ENCODE results near the gene CPSF4. TPM values are rescaled to one million over a fixed set of nuclear protein-coding genes. Genes with fewer than 3 reads are reported as not detected.

Gene CPSF4
- total RNA-seq, 1 donor from 2014 or later: 40.5 TPM

DNA sequence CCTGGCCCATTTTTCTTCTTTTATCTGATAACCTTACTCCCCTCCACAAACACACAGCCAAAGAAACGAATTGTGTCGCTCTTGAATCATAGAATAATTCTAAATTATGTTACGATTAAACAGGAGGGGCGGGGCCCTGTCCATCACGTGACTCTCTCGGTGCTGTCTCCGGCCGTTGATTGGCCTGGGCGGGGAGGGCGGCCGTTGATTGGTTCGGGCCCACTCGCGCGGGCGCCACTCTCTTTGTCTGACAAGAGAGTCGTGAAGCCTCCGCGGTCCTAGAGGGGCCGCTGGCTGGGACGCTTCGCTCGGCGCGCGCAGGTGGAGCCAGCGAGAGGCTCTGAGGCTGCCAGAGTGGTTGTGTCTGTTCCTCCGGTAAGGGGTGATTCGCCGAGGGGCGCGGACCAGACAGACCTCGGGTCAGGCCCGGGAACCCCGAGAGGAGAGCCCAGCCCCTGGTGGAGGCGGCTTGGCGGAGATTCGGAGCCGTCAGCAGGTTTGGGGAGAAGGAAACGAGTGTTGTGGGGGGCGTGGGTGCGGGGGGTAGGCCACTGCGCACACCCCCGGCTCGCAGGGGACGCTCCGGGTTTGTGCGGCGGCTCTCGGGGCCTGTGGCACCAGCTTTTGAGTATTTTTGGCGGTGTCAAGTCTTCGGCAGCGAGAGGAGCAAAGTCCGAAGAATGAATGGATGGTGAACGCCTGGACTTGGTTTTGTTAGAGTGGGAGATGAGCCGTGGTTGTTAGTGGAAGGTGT, 34.0 kb downstream of the CPSF4 start, which contains the start of gene ZNF789:
TSS of gene ZNF789 (plus strand) at position 330 of the 754 bp plus-strand sequence. CDS start 3,567 bp downstream, outside the sequence.
- DNase-seq (ENCODE audit: low spot score): peak; percentile 98
- Mint-ChIP-seq H3K9me3 (ENCODE audit: unreplicated experiment) (no peaks in the 10 kb centered on the region), H3K4me3 (ENCODE audit: unreplicated experiment) (peak within 1 kb of the TSS; percentile 100), H3K4me1 (ENCODE audit: unreplicated experiment) (peaks cover 6% of the 10 kb centered on the region), H3K27ac (ENCODE audit: unreplicated experiment) (peak within 1 kb of the TSS; percentile 96), H3K27me3 (ENCODE audit: unreplicated experiment) (peaks cover 13% of the 10 kb centered on the region), H3K36me3 (ENCODE audit: low read depth, unreplicated experiment) (peaks cover 15% of the 10 kb centered on the region)
- TF ChIP-seq, protein P1, sequence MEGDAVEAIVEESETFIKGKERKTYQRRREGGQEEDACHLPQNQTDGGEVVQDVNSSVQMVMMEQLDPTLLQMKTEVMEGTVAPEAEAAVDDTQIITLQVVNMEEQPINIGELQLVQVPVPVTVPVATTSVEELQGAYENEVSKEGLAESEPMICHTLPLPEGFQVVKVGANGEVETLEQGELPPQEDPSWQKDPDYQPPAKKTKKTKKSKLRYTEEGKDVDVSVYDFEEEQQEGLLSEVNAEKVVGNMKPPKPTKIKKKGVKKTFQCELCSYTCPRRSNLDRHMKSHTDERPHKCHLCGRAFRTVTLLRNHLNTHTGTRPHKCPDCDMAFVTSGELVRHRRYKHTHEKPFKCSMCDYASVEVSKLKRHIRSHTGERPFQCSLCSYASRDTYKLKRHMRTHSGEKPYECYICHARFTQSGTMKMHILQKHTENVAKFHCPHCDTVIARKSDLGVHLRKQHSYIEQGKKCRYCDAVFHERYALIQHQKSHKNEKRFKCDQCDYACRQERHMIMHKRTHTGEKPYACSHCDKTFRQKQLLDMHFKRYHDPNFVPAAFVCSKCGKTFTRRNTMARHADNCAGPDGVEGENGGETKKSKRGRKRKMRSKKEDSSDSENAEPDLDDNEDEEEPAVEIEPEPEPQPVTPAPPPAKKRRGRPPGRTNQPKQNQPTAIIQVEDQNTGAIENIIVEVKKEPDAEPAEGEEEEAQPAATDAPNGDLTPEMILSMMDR (IDR thresholded peaks at IDR 0.05; ENCODE audit: unreplicated experiment): no peak

DNA sequence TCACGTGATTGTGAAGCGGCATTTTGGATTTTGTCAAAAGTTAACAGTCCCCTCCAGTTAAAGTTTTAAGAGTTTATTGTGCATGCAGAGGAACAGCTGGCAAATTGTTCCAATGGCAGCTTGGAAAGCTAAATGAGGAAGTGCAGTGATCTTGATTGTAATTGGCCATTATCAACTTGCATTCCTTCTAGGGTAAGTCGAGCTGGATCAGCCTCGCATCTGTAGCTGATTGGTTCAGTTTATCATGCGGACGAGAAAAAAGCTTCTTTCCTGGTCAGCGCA, 34.5 kb downstream of the CPSF4 start:
- H3K27me3 Mint-ChIP-seq (ENCODE audit: unreplicated experiment): peaks cover 13% of the 10 kb centered on the region
- no peak for DNase-seq (ENCODE audit: low spot score)
- H3K9me3 Mint-ChIP-seq (ENCODE audit: unreplicated experiment): no peaks in the 10 kb centered on the region
- H3K36me3 Mint-ChIP-seq (ENCODE audit: low read depth, unreplicated experiment): peaks cover 18% of the 10 kb centered on the region
- peaks cover 6% of the 10 kb centered on the region for H3K4me1 Mint-ChIP-seq (ENCODE audit: unreplicated experiment)
- H3K4me3 Mint-ChIP-seq (ENCODE audit: unreplicated experiment): peak overlapping the region; percentile 100
- peak overlapping the region; percentile 85 for H3K27ac Mint-ChIP-seq (ENCODE audit: unreplicated experiment)
- TF ChIP-seq, protein P1 (IDR thresholded peaks at IDR 0.05; ENCODE audit: unreplicated experiment): no peak

DNA sequence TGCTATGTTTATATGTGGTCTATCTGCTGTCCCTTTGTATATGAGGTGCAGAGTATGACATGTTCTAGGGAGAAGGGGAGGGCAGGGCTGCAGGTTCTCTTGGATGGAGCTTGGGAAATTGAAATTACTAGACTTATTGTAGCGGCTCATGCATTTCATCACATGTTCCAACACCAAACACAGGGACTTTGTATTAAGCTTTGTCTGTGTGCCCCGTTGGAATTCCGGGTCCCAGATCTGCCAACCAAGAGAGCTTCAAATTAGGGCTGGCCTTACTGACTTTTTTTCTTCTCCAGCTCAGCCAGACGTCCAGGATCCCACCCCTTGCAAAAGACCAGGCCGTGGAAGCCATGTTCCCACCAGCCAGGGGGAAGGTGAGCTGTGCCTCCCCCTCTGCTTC, 37.4 kb downstream of the CPSF4 start:
- no peak for DNase-seq (ENCODE audit: low spot score)
- peaks cover 6% of the 10 kb centered on the region for H3K4me1 Mint-ChIP-seq (ENCODE audit: unreplicated experiment)
- H3K9me3 Mint-ChIP-seq (ENCODE audit: unreplicated experiment): no peaks in the 10 kb centered on the region
- peaks cover 10% of the 10 kb centered on the region for H3K27me3 Mint-ChIP-seq (ENCODE audit: unreplicated experiment)
- peak overlapping the region; percentile 34 for H3K4me3 Mint-ChIP-seq (ENCODE audit: unreplicated experiment)
- H3K27ac Mint-ChIP-seq (ENCODE audit: unreplicated experiment): no peak overlapping the region
- TF ChIP-seq, protein P1 (IDR thresholded peaks at IDR 0.05; ENCODE audit: unreplicated experiment): no peak
- peaks cover 18% of the 10 kb centered on the region for H3K36me3 Mint-ChIP-seq (ENCODE audit: low read depth, unreplicated experiment)

DNA sequence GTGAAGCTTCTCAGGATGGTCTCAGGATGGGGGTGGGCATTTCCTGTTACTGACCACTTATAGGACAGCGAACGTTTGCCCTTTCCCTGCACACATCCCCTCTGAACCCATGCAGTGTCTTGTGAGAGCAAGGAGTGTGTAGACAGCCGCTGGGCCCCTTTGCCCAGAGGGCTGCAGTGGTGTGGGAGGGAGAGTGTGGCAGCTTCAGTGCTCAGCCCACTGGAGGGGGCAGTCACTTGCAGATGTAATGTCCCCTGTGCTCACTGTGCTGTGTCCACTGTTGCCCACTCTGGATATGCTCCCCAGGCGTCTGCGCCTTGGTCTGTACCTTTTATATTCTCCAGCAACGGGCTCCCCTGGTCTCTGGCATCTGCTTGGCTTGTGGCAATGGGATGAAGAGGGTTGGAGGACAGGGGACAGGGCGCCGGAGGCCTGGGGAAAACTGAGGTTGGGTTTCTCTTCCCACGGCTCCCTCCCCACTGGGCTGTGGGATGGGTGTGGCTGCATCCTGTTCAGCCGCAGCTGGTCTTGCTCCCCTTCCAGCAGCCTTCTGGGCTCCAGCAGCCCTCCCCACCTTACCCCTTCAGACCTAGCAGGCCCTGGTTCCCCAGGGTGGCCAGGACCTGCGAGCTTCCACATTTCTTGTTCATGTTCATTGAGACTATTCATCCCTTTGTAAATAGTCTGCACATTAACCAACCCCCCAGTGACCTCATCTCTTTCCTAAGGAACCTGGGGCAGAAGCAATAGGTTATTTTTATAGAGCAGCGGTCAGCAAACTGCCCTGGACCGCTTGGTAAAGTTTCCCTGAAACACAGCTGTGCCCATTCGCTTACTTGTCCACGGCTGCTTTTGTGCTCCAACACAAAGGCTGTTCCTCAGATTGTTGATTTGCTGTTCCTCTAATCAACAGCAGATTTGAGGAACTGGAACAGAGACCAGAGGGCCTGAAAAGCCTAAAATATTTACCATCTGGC, 40.0 kb downstream of the CPSF4 start:
- Mint-ChIP-seq H3K9me3 (ENCODE audit: unreplicated experiment) (no peaks in the 10 kb centered on the region), H3K27me3 (ENCODE audit: unreplicated experiment) (peaks cover 5% of the 10 kb centered on the region), H3K4me3 (ENCODE audit: unreplicated experiment) (no peak overlapping the region), H3K4me1 (ENCODE audit: unreplicated experiment) (peaks cover 2% of the 10 kb centered on the region), H3K27ac (ENCODE audit: unreplicated experiment) (peak overlapping the region; percentile 30), H3K36me3 (ENCODE audit: low read depth, unreplicated experiment) (peaks cover 21% of the 10 kb centered on the region)
- TF ChIP-seq, protein P1 (IDR thresholded peaks at IDR 0.05; ENCODE audit: unreplicated experiment): no peak
- DNase-seq (ENCODE audit: low spot score): no peak
